ENCODE results near the gene SAMD3.

The SAMD3 gene

GRCh38 chr6:130099119-130099518 is 123.6 kb downstream of the SAMD3 start:
- Histone ChIP-seq H3K9me3 (ENCODE audit: insufficient read depth, low read length) (no peaks in the 10 kb centered on the region), H3K9ac (ENCODE audit: low read length) (no peak overlapping the region), H3K4me1 (ENCODE audit: low read length) (no peaks in the 10 kb centered on the region), H3K4me3 (ENCODE audit: low read length) (no peak overlapping the region), H3K27me3 (ENCODE audit: low read depth, low read length) (no peaks in the 10 kb centered on the region), H3K4me2 (ENCODE audit: low read length) (no peak overlapping the region), H3K27ac (ENCODE audit: low read length) (no peak overlapping the region), H2AFZ (ENCODE audit: low read depth, low read length) (no peak overlapping the region), H4K20me1 (ENCODE audit: insufficient read depth, low read length) (no peaks in the 10 kb centered on the region), H3K79me2 (ENCODE audit: low read length) (no peaks in the 10 kb centered on the region), H3K36me3 (replicated peaks; ENCODE audit: low read depth, low read length) (no peaks in the 10 kb centered on the region)
- TF ChIP-seq CTCF (IDR thresholded peaks at IDR 0.05; ENCODE audit: low read depth, low read length), result no peak
- no peak for TF ChIP-seq EZH2phosphoT487 (IDR thresholded peaks at IDR 0.05; ENCODE audit: low read depth)

GRCh38 chr6:130098317-130098716 is 124.4 kb downstream of the SAMD3 start:
- Histone ChIP-seq H3K27ac (ENCODE audit: low read length) (no peak overlapping the region), H3K27me3 (ENCODE audit: low read depth, low read length) (no peaks in the 10 kb centered on the region), H3K4me3 (ENCODE audit: low read length) (no peak overlapping the region), H3K4me2 (ENCODE audit: low read length) (no peak overlapping the region), H3K9me3 (ENCODE audit: insufficient read depth, low read length) (no peaks in the 10 kb centered on the region), H3K36me3 (replicated peaks; ENCODE audit: low read depth, low read length) (no peaks in the 10 kb centered on the region), H4K20me1 (ENCODE audit: insufficient read depth, low read length) (no peaks in the 10 kb centered on the region), H3K79me2 (ENCODE audit: low read length) (no peaks in the 10 kb centered on the region), H3K9ac (ENCODE audit: low read length) (no peak overlapping the region), H3K4me1 (ENCODE audit: low read length) (no peaks in the 10 kb centered on the region), H2AFZ (ENCODE audit: low read depth, low read length) (no peak overlapping the region)
- TF ChIP-seq CTCF (IDR thresholded peaks at IDR 0.05; ENCODE audit: low read depth, low read length) (no peak), EZH2phosphoT487 (IDR thresholded peaks at IDR 0.05; ENCODE audit: low read depth) (no peak)
